RPMI7951 (cell line): ENCODE data around the gene TDRD3. TPM values are rescaled to one million over a fixed set of nuclear protein-coding genes. Genes with fewer than 3 reads are reported as not detected.

Source experiments
- DNase-seq: peaks from one replicate; pipeline ENCODE4 v3.0.0-alpha.2; 2012; ENCODE audit warnings: low read depth
- total RNA-seq: library from RNA; depleted of rRNA; stranded (reverse); fragments of >200 nt; shearing (Covaris generic); gene quantifications from 2 replicates; pipeline ENCODE4 v1.2.3, GENCODE V29; 2014

TDRD3 gene
- total RNA-seq, 1 experiment from 2014 or later, result 9.9 TPM

GRCh38 chr13:60572855-60573254, 175.8 kb downstream of the TDRD3 start:
- DNase-seq, result no peak

- no peak for DNase-seq
Observed at GRCh38 chr13:60574735-60575134, 177.7 kb downstream of the TDRD3 start.

GRCh38 chr13:60575142-60575541, 178.1 kb downstream of the TDRD3 start:
- DNase-seq, result no peak

DNA sequence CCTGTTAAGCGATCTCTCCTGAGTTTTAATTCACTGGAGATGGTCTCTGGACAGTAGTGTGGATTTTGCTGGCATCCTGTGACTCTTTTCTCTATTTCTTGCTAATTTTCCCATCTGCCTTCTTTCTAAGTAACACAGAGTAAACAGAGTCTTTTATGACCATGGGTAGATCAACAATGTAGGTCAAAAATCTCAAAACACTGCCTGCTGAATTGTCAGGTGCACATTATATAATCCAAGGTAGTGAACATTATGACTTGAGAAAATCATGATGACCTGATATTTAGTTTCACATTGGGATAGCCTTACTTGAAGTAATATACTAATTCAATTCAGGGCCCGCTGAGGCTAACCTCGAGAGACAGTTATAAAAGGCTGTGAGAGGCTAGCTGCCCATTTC, 180.7 kb downstream of the TDRD3 start:
- DNase-seq, result no peak

DNA sequence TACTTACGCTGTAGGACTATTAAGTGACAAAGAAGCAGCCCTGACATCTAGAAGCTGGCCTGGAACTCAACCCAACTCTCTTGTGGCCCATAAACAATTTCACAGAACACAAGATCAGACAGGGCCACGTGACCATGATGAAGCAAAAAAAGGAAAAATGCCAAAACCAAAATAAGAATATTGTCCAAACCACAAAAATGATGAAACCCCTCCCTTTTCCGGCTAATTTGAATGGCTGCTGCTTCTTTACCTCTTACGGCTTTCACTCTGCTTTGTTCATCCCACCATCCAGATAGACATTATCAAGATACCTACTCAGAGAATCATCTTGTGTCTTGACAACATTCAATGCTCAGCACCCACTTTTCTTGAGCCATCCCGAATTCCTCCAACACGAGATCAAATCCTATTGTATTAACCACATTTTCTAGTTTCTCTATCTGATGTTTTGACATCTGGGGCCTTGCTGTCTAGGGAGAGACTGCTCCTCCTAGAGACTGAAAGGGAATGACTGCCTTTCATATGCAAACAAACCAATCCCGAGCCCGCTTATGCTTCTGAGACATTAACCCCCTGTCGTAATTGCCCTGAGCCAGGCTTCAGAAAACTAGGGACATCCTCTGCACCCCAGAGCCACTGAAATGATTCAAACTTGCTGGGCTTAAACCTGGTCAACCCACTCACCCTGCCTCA, 186.3 kb downstream of the TDRD3 start:
- peak; percentile 83 for DNase-seq

GRCh38 chr13:60583911-60584753, 187.1 kb downstream of the TDRD3 start:
- peak; percentile 94 for DNase-seq

DNA sequence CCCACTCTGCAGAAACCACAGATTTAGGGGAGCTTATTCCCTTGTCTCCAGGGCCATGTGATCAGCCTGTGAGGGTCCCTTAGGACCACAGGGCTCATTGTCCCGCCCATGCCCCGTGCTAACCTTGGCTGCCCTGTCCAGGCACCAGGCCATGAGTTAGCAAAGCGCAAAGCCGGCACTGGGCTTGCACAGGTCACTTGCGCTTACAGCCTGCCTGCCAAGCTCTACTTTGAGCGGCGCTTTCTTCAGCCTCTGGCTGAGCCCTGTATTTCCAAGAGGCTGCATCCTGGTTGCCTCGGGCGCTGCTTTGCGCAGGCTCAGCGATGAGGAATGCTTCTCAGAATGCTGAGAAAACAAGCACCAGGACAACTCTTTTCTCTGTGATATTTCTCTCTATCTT, 188.0 kb downstream of the TDRD3 start:
- peak; percentile 84 for DNase-seq

DNA sequence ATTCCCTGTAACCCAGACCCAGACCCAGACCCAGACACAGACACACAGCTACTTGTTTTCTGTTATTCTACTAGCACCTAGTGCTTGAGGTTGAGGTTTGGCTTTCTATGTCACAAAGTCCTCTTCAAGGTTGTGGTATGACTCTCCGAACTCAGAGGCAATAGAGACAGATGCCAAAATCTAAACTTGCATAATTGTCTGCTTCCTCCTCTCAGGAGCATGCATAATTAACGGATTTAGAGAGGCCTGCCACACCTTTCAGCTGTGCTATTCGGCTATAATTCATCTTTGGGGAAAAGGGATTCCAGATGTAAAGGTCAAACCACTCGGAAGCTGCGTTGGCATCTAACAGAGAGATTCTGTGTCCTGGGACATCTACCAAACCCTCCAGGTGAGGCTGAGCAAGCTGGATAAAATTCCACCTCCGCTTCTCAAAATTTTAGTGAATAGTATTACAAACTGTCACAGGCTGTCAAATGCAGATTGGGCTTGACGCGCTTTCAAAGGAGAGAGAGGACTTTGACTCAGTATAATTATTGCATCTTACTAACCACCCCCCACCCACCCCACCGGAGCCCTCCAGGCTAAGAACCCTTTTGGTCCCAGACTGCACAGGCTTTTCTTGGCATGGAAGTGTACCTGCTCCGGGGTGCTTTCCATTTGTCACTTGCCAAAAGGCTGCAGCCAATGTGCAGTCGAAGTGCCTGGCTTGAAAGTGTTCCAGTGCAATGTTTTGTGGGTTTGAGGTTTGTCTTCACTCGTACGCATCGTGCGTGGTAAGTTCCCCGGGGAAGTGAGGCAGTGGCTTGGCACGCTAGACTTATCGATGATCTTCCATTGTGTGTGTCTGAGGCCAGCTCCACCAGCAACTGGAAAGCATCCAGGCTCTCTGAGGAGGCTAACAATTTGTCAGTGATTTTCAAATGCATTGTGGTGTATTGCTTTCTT, 194.1 kb downstream of the TDRD3 start:
- DNase-seq, result peak; percentile 88

- DNase-seq, result no peak
Observed at GRCh38 chr13:60603049-60603448, 206.0 kb downstream of the TDRD3 start.

DNA sequence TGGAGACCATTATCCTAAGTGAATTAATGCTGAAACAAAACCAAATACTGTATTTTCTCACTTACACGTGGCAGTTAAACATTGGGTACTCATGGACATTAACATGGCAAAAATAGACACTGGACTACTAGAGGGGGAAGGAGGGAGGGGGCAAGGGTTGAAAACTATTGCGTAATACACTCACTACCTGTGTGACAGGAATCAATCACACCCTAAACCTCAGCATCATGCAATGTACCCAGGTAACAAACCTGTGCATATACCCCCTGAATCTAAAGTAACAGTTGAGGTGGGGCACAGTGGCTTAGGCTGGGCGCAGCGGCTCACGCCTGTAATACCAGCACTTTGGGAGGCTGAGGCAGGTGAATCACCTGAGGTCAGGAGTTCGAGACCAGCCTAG, 207.0 kb downstream of the TDRD3 start:
- DNase-seq, result no peak

- DNase-seq, result no peak
Observed at GRCh38 chr13:60608954-60609353, 211.9 kb downstream of the TDRD3 start.

DNA sequence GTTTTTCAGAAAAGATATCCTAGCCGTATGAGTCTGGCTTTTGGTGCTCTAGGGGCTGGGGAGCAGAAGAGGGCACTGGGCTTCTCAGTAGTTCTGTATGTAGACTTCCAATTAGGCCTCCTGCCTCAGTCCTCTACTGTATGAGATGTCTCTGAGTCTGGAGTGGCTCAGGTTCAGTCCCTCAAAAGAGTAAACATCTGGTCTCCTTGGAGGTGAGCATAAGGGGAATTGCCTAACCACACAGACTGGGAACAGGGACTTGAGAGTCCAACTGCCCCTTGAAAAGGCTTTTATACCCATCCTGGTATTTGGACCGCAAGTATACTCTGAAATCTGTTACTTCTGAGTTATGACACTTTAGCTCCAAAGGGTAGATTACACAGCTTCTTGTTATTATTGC, 214.5 kb downstream of the TDRD3 start:
- DNase-seq, result no peak

DNA sequence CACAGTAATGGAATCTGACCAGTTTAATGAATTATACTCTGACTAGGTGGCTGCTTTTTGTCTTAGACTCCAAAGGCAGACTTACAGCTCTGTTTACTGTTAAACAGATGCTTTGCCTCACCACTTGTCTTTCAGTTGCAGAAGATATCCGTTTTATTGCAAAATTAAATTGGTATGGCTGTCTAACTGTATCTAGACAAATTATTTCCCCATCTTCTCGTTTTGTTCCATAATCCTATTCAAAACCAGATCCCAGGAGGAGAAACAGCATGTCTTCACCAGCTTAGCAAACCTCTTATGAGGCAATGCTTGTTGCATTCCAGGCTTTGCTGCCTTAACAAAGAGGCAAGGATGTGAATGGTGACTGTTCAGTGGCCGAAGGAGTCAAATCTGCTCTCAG, 215.6 kb downstream of the TDRD3 start:
- no peak for DNase-seq

DNA sequence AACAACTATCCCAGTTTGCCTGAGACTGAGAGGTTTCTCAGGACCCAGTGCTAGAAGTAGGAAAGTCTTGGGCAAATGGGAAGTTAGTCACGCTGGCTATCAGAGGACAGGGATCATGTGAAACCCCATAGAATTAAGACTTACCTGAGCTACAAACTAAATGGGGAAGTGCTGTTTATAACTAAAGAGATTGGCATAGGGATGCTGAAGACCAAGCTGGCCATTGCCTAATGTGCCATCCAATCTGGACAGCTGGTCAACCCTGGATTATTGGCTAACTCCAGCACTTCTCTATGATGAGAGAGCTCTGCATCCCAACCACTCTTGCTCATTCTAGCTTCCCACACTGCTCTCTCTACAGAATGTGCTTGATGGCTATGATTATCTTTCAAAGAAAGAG, 216.1 kb downstream of the TDRD3 start:
- no peak for DNase-seq

DNA sequence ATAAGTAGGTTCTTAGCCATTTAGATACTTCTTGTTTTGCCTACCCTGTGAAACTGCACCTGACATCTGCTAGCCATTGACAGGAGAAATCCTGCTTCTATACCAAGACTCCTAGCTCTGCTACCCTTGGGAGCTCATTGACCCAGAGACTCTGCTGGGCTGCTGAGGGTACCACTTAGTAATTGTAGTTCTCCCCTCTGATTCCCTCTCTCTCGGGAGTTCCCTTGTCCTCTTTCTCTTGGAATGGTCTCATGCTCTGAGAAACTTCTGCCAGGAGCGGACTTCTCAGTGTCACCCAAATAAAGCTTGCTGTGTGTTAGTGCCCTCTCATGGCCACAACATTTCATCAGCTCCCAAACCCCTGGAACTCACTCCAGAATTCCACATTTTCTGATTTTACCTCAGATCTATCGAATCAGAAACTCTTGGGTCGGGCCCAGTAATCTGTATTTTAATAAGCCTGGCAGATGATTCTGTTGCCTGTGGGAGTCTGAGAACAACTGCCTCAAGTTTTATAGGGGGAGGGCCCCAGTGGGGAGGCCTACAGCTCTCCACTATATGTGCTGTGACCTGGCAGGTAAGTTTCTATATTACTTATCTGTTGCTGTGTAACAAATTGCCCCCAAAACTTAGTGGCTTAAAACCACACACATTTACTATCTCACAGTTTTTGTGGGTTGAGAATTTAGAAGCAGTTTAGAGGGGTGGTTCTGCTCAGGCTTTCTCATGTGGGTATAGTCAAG, 221.1 kb downstream of the TDRD3 start:
- peak; percentile 49 for DNase-seq

DNA sequence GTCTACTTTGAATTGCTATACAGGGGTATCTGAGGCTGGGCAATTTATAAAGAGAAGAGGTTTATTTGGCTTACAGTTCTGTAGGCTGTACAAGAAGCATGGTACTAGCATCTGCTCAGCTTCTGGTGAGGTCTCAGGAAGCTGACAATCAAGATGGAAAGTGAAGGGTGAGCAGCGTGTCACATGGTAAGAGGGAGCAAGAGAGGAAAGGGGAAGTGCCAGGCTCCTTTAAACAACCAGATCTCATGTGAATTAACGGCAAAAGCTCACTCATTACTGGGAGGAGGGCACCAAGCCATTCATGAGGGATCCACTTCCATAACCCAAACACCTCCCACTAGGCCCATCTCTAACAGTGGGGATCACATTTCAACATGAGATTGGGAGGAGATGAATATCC, 222.4 kb downstream of the TDRD3 start:
- no peak for DNase-seq

GRCh38 chr13:60620611-60621395, 223.8 kb downstream of the TDRD3 start:
- DNase-seq, result no peak

DNA sequence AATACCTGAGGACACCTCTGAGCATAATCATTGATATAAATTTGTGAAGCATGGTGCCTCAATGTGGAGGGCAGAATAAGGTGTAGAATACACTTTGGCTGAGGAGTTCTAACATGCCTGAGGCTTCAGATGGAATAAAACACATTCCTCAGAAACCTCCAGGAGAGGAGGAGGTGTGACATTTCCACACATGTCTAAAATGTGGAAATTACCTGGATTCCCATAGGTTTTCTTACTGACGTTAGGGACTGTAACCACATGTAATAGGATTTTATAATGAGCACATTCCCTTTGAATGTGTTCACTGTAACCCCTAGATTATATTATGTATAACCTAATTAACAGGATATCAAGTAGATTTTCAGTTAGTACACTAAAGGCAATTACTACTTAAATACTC, 226.1 kb downstream of the TDRD3 start:
- DNase-seq, result no peak
